Measurements from ENCODE around the gene BLTP3B.

The BLTP3B gene

GRCh38 chr12:100163416-100164152, 20.9 kb upstream of the BLTP3B start:
- DNase-seq, result peak; percentile 82

DNA sequence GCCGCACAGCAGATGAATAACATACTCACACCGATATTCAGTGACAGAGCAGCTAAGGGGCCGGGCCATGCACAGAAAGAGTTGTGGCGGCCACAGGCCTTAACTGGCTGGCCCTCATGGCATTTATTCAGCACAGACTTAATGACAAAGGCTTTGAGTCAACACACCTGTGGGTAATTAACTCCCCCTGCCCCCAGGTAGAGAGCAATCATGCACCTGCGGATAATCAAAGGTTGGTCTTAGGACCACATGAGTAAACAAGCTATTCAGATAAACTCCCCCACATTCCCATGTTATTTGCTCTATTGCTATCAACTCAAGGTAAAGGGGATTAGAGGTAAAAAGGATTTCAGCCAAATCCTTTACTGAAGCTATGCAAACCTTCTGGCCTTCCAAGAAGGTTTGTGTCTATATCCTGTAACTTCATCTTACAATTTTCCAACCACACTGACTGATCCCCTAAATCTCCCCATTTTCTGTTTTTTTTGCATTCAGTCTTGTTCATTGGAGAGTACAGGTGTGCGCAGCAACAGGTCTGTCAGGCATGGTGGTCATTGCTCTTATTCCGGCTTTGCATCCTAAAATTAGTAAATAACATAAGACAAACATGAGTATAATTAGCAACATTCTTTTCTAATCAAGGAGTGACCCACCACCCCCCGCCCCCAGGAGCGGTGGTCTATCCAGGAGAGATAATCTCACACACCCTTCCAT, 16.9 kb upstream of the BLTP3B start:
- no peak for DNase-seq

- no peak for DNase-seq
Observed at GRCh38 chr12:100158535-100158934, 15.9 kb upstream of the BLTP3B start.

DNA sequence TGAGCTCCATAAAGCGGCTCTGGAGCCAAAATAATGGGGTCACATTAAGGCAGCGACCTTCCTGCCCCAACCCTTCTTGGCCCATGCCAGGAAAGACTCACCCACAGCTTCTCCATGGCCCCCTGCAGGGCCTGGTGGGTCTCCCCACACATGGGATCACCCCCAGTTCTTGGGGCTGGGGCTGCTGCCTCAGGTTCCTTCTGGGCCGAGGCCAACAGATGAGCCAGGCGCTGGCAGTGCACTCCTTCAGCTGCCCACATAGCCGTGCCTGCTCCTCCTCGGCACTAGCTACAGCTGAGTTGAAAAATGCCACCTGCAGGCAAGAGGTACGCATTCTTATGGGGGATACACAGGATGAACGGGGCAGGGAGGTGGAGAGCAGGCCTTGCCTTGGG, 14.8 kb upstream of the BLTP3B start:
- DNase-seq, result no peak

DNA sequence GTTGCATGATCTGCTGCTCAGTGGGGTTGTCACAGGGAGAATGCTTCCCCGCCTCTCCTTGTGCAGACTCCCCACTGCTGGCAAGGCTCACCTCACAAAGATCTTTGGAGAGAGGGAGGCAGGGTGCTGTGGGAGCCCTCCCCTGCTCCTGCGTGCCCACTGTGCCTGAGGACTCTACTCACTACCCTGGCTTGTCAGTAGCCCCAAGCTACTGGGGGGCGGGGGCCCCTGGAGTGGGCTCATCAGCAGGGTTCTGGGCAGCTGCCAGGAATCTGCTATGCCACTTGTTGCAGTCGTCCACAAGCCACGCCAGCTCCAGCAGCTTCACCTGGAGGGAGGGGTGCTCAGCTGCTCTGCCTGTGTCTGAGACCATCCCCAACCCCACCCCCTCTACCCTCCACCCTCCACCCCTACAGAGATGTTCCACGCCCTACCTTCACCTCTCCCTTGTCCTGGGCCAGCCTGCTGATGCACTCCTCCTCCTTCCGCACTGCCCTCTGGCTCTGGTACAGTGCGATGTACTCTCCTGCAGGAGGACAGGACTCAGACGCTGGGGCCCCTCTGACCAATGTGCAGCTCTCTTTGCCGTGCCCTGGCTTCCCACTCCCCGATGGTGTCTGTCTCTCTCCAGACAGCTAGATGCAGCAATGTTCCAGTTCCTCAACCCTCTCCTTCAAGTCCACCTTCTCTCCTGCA, 14.2 kb upstream of the BLTP3B start:
- no peak for DNase-seq

- DNase-seq, result peak; percentile 48
Observed at GRCh38 chr12:100154474-100155247, 12.0 kb upstream of the BLTP3B start.

DNA sequence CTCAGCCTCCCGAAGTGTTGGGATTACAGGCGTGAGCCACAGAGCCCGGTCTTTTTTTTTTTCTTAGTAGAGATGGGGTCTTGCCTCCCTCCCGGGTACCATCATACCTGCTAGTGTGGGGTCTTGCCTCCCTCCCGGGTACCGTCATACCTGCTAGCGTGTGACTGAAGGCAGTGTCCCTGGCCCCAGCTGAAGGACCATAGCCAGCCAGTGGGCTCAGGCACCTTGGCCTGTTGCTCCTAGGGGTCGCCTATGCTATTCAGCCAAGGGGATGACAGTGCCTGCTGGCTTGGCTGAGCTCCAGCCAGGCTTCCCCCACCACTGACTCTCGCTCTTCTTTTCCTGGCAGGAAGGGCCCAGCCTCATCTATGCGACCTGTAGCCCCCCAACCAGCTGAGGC, 10.5 kb upstream of the BLTP3B start:
- DNase-seq, result no peak

GRCh38 chr12:100151769-100152168, 9.1 kb upstream of the BLTP3B start:
- no peak for DNase-seq

GRCh38 chr12:100146252-100146651, 3.6 kb upstream of the BLTP3B start:
- DNase-seq, result no peak

DNA sequence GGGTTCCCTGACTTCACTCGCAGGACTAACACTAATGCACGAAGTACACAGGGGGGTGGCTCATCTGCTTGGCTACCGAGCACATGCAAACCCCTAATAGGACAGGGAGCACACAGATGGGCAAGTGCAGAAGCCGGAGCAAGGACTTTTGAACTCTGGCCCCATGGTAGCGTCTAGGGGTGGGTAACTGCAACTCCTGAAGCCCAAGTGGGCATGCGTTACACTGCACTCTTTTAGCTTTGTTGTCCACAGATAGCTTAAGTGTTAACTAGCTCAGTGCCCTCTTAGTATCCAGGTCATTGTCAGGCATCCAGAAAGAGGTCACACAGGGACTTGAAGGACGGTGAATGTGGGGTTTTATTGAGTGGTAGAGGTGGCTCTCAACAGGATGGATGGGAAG, 3.0 kb upstream of the BLTP3B start:
- DNase-seq, result no peak

GRCh38 chr12:100141998-100142850, 450 bp downstream of the BLTP3B start:
- peak; percentile 73 for DNase-seq

DNA sequence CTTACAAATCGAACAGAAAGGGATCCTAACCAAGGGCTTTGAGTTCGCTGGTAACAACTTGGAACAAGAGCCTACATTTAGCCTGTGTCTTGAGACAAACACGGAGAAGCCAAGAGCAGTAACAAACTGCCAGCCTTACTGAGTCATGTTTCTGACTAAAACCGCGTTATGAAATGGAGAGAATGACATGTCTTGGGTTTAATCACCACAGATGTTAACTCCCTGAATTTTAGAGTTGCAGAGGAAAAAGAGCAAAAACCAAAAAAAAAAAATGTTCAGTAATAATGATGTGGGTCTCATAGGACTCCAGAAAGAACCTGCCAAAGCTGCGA, 1.0 kb downstream of the BLTP3B start:
- DNase-seq, result no peak

- DNase-seq, result no peak
Observed at GRCh38 chr12:100138803-100139098, 3.9 kb downstream of the BLTP3B start.

DNA sequence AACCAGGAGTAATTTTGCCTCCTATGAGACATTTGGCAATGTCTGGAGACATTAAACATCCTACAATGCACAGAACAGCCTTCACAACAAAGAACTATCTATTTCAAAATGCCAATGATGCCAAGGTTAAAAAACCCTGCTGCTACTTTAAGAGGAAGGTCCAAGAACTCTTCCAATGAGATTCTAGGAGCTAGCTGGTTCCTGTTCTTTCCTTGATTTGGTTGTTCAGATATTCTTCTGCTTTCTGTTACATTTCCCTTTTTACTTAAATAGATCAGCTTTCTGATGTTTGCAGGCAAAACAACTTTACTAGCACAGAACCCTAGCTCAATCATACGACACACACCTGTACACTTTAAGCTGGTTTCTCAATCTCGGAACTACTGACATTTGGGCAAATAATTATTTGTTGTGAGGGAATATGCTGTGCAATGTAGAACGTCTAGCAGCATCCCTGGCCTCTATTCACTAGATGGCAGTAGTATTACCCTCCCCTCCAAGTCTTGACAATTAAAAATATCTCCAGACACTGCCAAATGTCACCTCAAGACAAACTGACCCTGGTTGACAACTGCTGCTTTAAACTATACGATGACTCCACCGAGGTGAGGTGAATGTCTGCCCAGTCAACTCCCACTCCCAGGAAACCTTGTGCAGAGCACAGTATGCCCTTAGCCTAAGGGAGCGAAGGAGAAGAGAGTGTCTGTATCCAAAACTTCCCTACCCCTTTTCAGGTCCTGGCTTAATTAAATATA, 4.4 kb downstream of the BLTP3B start:
- no peak for DNase-seq

DNA sequence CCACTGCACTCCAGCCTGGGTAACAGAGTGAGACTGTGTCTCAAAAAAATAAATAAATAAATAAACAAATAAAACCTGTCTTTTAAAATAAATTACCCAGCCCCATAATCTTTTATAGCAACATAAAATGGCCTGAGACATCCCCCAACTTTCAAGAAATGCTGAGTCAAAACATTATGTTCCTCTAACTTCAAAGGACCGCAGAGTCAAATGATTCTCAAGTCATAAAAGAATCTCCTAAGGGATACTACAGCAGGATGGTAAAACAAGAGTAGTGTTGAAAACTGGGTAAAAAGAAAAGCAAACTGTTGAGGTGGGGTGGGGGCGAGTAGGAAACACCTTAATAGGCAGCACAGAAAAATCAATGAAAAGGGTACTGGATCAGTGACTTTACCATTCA, 9.5 kb downstream of the BLTP3B start:
- DNase-seq, result no peak

- peak; percentile 19 for DNase-seq
Observed at GRCh38 chr12:100128512-100128908, 14.2 kb downstream of the BLTP3B start.

- DNase-seq, result no peak
Observed at GRCh38 chr12:100127766-100128511, 14.7 kb downstream of the BLTP3B start.

- no peak for DNase-seq
Observed at GRCh38 chr12:100123316-100124095, 19.2 kb downstream of the BLTP3B start.

- no peak for DNase-seq
Observed at GRCh38 chr12:100120355-100120754, 22.3 kb downstream of the BLTP3B start.

- DNase-seq, result no peak
Observed at GRCh38 chr12:100115291-100115690, 27.4 kb downstream of the BLTP3B start.

All from NCI-H510A treated with DMSO at 0.1 percent for 48 hours (cell line).